HG02870 (cell line): ENCODE measurements around the gene AGBL1.

ENCODE experiments used
- ATAC-seq: cut with Tn5 transposase; IDR thresholded peaks from one replicate; pipeline ENCODE4 v1.9.1; 2021; ENCODE audit warnings: mild to moderate bottlenecking, moderate library complexity; ENCODE audit not compliant: unreplicated experiment

AGBL1 gene

GRCh38 chr15:86905625-86906256 is 826.1 kb downstream of the AGBL1 start:
- no peak for ATAC-seq

DNA sequence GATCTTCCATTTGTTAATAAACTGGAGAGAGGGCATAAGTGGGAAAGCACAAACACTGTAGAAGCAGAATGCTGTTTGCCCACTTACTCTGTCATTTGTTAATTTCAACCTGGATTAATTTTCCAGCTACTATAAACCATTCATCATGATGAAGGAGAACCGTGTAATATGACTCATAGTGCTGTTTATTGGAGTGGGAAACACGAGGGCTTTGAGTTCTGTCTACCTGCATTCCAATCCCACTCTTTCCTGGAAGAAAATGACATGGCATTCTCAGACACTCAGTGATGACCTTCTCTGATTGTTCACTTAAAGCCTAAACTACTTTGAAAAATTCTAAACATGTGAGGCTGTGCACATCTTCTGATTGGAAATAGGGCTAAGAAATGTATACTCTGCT is 826.7 kb downstream of the AGBL1 start:
- no peak for ATAC-seq

DNA sequence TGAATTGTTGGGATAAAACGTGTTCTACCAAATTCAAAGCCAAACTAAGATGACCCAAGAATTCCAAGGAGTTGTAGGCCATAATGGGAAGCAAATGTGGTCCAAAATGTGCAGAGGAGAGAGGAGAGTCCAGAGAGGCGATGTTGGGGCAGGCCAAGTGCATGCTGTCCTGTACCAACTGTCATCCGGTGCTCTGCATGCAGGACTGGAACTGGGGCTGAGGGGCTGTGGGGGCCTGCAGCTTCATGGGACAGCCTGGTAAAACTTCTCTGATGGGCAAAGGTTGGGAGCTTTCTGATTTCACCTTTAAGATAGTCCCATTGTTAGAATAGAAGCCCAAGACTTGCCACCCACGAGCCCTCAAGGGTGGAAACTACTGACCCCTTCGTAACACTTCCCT is 831.4 kb downstream of the AGBL1 start:
- ATAC-seq, result no peak

GRCh38 chr15:86912661-86913060 is 833.0 kb downstream of the AGBL1 start:
- ATAC-seq, result no peak

DNA sequence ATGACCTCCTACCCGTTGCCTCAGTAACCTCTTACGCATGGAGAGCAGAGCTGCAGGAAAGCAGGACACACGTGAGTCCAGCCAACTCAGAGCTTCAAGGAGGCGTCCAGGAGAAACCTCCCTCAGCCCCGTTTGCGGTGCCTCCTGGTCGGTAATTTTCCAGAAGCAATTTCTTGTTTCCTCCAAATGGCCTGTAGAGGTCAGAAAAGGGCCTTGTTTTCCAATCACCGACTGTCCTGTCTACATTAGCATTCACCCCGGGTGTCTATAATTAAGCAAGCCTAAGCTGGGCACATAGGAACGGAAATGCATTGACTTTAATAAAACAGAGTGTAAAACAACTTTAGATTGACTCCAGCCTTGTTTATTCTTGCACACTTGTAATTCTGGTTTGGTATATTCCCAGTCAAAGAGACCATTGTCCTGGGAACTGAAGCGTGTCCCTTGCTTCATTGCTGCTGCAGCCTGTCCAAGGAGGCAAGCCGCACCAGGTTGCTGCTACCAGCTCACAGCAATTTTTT is 836.2 kb downstream of the AGBL1 start:
- ATAC-seq, result no peak

GRCh38 chr15:86916671-86917360 is 837.1 kb downstream of the AGBL1 start:
- ATAC-seq, result no peak

DNA sequence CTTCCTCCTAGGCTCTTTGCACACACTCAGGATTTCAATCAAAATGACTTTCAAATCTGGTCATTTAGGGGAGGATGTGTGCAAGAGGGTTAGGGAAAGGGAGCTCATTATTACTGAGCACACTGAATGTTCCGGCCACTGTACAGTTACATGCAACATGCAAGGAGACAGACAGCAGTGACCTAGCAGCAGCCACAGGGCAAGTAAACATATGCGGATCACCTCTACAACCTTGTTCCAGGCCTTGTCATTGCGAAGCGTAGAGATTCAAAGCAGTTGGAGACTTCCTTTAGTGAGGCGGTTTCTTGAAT is 837.6 kb downstream of the AGBL1 start:
- ATAC-seq, result no peak

DNA sequence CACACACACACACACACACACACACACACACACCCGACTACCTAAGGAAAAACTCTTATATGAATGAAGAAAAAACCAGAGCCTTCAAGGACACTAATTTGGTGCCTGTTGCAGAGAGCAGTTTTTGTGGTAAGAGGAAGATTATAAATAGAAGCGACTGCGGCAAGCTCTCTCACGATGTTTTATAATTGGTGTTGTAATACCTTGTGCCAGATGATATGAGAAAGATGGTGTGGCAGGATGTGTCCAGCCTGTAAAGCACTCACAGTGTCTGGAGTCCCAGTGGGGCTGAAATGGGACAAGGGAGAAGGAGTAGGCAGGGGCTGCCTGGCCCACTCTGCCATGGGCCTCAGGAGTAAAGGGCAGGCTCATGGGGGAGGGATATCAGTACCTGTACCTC is 839.9 kb downstream of the AGBL1 start:
- no peak for ATAC-seq

DNA sequence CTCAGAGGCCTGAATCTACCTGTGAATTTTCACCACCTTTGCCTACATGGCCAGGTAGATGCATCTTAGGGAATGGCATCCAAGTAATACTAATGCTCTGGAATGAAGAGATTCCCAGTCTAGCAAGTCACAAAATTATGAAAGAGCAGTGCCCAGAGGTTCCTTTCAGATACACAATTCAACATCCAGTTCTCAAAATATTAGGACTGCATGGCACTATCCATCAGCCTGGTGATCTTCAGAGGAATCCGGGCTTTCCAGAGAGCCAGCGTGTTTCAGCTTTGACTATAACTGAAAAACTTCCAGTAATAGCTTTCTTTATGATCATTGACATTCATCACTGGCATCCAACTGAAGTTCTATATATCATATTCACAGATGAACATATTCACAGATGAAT is 849.8 kb downstream of the AGBL1 start:
- ATAC-seq, result no peak

DNA sequence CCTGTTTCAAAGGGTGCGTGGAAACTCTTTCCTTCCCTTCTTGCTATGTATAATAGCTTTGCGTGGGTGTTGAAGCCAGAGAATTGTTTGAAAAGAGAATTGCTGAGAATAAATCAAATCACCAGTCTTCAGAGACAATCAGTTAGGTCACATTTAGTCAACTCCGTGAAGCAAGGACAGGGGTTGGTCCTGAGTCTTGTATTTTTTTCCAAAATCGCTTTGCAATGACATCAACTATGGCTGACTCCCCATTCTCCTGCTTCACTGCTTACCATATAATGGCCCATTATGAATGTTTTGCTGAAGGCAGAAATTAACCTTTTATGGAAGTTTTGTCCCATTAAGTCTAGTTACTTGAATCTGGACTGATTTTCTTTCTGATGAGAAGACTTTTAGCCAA is 852.8 kb downstream of the AGBL1 start:
- ATAC-seq, result no peak

GRCh38 chr15:86935841-86936240 is 856.2 kb downstream of the AGBL1 start:
- no peak for ATAC-seq

- no peak for ATAC-seq
Observed at GRCh38 chr15:86942285-86942684, 862.6 kb downstream of the AGBL1 start.

- ATAC-seq, result no peak
Observed at GRCh38 chr15:86948719-86949118, 869.0 kb downstream of the AGBL1 start.

DNA sequence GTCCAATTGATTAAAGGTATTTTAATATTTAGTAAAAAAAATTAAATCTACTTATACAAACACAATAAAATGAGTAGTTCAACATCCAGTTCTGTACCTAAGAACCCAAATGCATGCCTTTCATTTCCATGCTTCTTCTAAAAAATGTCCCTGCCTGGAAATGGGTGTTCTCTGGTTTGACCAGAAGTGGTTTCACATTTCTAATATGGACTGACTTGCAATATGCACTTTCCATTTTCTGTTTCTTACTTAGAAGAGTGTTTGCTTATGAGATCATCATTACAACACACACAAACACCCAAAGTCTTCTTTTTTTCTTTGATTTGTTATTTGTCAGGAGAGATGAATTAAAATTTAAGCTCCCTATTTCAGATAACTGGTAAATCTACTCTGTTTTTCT is 879.6 kb downstream of the AGBL1 start:
- ATAC-seq, result no peak

DNA sequence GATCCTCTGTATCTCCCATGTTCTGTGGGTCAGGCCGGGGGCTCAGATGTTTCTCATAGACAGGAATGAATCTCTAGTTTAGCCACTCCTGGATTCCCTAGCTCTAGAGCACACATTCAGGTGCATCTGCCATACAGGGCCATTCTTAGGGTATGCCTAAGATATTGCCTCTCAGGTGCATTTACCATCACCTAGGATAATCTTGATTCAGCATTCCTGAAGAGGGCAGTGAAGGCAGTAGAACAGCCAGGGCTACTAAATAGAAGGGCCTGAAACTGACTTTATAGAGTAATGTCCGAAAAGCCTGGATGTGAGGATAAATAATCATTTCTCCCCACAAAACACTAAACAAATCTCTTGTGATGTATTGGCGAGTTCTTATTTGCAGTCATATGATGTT is 882.0 kb downstream of the AGBL1 start:
- ATAC-seq, result no peak

DNA sequence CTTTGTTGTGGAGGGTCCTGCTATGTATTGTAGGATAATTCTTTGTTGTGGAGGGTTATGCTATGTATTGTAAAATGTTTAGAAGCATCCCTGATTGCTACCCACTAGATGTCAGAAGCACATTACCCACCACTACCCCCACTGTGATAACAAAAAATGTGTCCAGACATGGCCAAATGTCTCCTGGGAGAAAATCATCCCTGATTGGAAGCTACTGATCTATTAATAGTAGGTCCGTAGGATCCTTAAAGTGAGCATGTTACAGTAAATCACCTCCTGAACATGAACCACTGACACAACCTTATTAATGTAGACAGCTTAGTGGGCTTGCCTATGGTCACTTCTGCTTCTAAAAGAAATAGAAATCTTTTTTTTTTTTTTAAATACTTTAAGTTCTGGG is 884.6 kb downstream of the AGBL1 start:
- ATAC-seq, result no peak

DNA sequence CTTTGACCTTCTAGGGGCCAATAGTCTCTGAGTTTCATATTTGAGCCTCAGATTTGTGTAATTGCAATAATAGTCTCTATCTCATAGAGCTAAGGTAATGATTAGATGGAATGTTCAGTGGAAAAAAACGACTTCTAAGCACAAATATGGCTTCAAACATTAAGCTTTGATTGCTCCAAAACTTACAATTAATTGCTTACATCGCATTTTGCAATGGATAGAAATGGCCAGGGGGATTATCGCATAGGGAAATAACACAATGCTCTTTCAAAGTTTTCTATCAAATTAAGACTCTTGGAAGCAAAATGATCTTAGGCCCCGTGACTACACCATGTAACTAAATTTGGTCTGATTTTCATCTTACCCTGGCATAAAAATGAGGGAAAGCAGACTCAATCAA is 888.6 kb downstream of the AGBL1 start:
- no peak for ATAC-seq

- ATAC-seq, result no peak
Observed at GRCh38 chr15:86969364-86969763, 889.7 kb downstream of the AGBL1 start.

GRCh38 chr15:86973284-86973844 is 893.7 kb downstream of the AGBL1 start:
- no peak for ATAC-seq

- ATAC-seq, result no peak
Observed at GRCh38 chr15:86988033-86988432, 908.4 kb downstream of the AGBL1 start.

- no peak for ATAC-seq
Observed at GRCh38 chr15:87021751-87022150, 942.1 kb downstream of the AGBL1 start.

- ATAC-seq, result no peak
Observed at GRCh38 chr15:87031540-87032230, 952.0 kb downstream of the AGBL1 start.
